ENCODE results near the gene DHRS4L2.
"Not testable (repeated sequence)": the region's sequence is repeated elsewhere in the genome, so short reads cannot be mapped to it uniquely, and the experiment has no call there.

- TF ChIP-seq CTCF (IDR thresholded peaks at IDR 0.05; ENCODE audit: insufficient read depth, low read length); POLR2AphosphoS5 (IDR thresholded peaks at IDR 0.05; ENCODE audit: low read depth); GABPA (IDR thresholded peaks at IDR 0.05; ENCODE audit: low read depth): not testable (repeated sequence)
Measured at GRCh38 chr14:23981951-23982813, 6.5 kb upstream of the DHRS4L2 start.
